ENCODE data around the gene TRIM16.
"Not testable (repeated sequence)": the region's sequence is repeated elsewhere in the genome, so short reads cannot be mapped to it uniquely, and the experiment has no call there.

TRIM16 gene

DNA sequence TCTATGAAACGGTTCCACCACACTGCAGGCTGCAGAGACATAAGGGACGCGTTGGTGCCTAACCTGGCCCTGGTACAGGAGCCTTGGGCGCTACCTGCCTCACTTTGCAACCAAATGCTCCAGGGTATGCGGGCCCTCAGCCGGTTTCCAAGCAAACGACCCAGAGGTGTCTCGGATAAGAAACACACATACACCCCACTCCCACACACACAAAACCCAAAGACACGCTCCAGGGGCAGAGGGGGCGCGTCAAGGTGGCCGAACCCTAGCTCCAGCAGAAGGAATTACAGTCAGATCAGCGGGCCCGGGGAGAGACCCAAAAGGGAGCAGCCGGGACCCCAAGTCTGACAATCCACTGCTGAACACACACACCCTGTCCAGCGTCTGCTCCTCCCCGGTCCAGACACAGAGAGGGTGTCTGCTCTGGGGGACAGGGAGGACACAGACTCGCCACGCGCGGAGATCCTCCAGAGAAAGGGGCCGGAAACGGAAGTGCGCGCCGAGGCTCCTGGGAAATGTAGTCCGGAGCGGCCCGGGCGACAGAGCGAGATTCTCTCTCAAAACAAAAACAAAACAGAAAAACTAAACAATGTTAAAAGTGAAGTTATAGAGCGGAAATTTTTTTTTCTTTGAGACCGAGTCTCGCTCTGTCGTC, at the start of gene TRIM16:
Gene TRIM16 (minus strand): TSS at position 488 of the 655 bp plus-strand sequence. CDS start 32,702 bp downstream, outside the sequence.
- H3K4me3 Mint-ChIP-seq: peak within 1 kb of the TSS; percentile 91 to 95 (median 93)
- peak within 1 kb of the TSS; percentile 70 to 88 (median 83) for H3K27ac Mint-ChIP-seq
- not testable (repeated sequence) for H3K36me3 Mint-ChIP-seq (ENCODE audit: low read depth)

DNA sequence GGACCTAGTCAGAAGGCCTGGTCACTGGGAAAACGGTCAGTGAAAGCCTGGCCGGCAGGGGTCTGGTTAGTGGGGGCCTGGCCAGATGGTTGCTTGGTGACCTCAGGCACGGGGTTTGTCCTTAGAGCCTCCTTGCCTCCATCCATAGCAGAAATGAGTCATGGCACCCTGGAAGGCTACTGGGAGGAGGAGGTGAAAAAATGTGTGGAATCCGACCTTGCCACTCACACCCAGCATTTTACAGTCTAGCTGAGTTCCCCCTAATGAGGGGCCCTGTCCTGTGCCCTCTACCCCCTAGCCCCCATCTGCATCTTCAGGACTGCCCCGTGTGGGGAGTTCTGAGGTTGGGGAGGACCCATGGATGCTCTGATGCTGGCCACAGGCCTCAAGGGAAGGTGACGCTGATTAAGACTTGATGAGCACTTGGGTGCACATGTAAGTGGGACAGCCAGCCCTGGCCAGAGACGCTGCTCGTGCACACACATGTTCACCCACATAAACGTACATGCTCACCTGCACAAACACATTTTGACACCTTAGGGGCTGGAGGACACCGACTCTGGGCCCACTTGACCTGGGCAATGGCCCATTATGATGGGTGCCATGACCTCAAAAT, 49.2 kb upstream of the TRIM16 start:
- not testable (repeated sequence) for H3K9me3 Mint-ChIP-seq; H3K27me3 Mint-ChIP-seq (ENCODE audit: low read depth); H3K36me3 Mint-ChIP-seq (ENCODE audit: low read depth); H3K4me1 Mint-ChIP-seq; H3K4me3 Mint-ChIP-seq; H3K27ac Mint-ChIP-seq

More for the DNA sequence above, at the start of gene TRIM16:
- not testable (repeated sequence) for H3K27me3 Mint-ChIP-seq (ENCODE audit: low read depth); H3K9me3 Mint-ChIP-seq
- TF ChIP-seq, protein P1, sequence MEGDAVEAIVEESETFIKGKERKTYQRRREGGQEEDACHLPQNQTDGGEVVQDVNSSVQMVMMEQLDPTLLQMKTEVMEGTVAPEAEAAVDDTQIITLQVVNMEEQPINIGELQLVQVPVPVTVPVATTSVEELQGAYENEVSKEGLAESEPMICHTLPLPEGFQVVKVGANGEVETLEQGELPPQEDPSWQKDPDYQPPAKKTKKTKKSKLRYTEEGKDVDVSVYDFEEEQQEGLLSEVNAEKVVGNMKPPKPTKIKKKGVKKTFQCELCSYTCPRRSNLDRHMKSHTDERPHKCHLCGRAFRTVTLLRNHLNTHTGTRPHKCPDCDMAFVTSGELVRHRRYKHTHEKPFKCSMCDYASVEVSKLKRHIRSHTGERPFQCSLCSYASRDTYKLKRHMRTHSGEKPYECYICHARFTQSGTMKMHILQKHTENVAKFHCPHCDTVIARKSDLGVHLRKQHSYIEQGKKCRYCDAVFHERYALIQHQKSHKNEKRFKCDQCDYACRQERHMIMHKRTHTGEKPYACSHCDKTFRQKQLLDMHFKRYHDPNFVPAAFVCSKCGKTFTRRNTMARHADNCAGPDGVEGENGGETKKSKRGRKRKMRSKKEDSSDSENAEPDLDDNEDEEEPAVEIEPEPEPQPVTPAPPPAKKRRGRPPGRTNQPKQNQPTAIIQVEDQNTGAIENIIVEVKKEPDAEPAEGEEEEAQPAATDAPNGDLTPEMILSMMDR (IDR thresholded peaks at IDR 0.05; ENCODE audit: unreplicated experiment in 3 of 3): peak; percentile 36 to 51 (median 41)
- peaks cover 20% of the 10 kb centered on the region for H3K4me1 Mint-ChIP-seq

DNA sequence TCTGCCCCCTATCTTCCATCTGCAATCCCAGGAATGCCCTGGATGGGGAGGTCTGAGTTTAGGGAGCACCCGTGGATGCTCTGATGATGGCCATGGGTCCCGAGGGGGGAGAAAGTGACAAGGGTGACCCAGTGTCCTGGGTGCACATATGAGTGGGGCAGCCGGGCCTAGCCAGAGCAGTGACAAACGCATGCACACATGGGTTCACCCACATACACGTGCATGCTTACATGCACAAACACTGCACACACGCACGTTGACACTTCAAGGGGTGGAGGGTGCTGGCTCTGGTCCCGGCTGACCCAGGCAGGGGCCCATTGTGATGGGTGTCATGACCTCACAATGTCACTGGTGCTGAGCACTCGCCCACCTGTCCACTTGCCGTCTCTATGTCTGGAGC, 47.8 kb upstream of the TRIM16 start, which contains the start of gene TBC1D26:
Gene TBC1D26 (plus strand): TSS at position 384 of the 400 bp plus-strand sequence. CDS start 3,066 bp downstream, outside the sequence.
- not testable (repeated sequence) for H3K27ac Mint-ChIP-seq; H3K4me1 Mint-ChIP-seq; H3K9me3 Mint-ChIP-seq; H3K4me3 Mint-ChIP-seq; H3K36me3 Mint-ChIP-seq (ENCODE audit: low read depth); H3K27me3 Mint-ChIP-seq (ENCODE audit: low read depth)

DNA sequence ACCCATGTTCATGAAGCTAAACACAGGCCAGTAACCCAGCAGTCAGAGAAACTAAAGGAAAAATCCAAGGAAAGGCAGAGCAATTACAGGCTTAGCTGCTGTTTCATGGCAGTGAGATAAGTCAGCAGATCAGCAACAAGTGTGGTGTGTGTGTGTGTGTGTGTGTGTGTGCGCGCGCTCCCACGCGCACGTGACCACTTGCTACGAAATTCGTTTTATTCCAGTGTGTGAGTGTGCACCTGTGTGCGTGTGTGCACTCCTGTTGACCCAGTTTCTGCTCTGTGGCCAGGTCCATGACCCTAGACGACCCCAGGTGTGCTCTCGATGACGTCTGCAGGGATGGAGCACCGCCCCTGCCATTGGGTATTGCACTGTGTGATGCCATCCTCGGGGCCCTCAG, 46.4 kb upstream of the TRIM16 start:
- not testable (repeated sequence) for H3K36me3 Mint-ChIP-seq (ENCODE audit: low read depth); H3K9me3 Mint-ChIP-seq; H3K27ac Mint-ChIP-seq; H3K4me3 Mint-ChIP-seq; H3K27me3 Mint-ChIP-seq (ENCODE audit: low read depth); H3K4me1 Mint-ChIP-seq

DNA sequence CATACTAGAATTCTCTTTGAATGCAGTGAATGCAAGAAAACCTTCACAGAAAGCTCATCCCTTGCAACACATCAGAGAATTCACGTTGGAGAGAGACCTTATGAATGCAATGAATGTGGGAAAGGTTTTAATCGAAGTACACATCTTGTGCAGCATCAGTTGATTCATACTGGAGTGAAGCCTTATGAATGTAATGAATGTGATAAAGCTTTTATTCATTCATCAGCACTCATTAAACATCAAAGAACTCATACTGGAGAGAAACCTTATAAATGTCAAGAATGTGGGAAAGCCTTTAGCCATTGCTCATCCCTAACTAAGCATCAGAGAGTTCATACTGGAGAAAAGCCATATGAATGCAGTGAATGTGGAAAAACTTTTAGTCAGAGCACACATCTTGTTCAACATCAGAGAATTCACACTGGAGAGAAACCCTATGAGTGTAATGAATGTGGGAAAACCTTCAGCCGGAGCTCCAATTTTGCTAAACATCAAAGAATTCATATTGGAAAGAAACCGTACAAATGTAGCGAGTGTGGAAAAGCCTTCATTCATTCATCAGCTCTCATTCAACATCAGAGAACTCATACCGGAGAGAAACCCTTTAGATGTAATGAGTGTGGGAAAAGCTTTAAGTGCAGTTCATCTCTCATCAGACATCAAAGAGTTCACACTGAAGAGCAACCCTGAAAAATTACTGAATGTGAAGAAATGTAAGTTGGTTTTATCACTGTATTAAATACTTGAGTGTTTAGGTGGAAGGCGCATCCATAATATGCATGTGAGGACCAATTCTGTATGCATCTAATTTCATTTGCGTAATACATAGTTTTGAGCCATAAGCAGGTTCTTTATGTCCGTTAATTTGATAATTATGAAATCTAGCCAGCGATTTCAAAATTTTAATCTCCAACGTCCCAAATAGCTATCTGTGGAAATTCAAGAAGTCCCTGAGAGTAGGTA, 32.8 kb upstream of the TRIM16 start:
- H3K4me1 Mint-ChIP-seq; H3K4me3 Mint-ChIP-seq; H3K27me3 Mint-ChIP-seq (ENCODE audit: low read depth); H3K27ac Mint-ChIP-seq: not testable (repeated sequence)
- Mint-ChIP-seq H3K36me3 (ENCODE audit: low read depth) (peaks cover 92% of the 10 kb centered on the region), H3K9me3 (peaks cover 51% of the 10 kb centered on the region)

DNA sequence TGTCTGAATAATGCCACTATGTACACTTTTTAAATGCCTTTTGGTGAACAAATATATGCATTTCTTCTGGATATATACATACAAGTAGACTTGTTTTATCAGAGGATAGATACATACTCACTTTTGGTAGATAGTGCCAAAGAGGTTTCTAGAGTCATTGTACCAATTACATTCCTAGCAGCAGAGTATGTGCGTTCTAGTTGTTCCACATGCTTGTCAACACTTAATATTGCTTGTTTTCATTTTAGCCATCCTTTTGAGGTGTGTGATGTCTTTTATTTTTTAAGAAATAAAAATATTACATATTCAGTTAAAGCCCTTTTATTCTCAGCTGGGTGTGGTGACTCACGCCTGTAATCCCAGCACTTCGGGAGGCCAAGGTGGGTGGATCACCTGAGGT, 24.8 kb upstream of the TRIM16 start:
- not testable (repeated sequence) for H3K4me1 Mint-ChIP-seq; H3K4me3 Mint-ChIP-seq; H3K27ac Mint-ChIP-seq; H3K27me3 Mint-ChIP-seq (ENCODE audit: low read depth)
- Mint-ChIP-seq H3K36me3 (ENCODE audit: low read depth) (peaks cover 95% of the 10 kb centered on the region), H3K9me3 (peaks cover 51% of the 10 kb centered on the region)

DNA sequence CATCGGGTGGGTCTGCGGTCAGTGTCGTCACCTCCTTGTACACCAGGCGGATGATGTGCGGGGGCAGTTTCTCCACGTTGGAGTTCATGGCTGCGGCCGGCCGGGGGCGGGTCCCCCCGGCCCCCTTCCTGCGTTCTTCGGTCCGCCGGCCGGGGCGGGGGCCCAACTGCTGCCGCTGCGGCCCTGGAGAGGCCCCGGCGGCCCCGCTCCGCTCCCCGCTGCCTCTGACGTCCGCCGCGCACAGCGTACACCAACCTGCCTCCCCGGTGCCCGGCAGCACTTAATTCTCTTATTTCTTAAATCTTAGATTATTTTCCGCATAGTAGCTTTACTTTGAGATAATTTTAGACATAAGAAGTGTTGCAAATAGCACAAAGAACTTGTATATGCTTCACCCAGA, 20.7 kb upstream of the TRIM16 start:
- not testable (repeated sequence) for H3K27ac Mint-ChIP-seq; H3K27me3 Mint-ChIP-seq (ENCODE audit: low read depth); H3K4me1 Mint-ChIP-seq; H3K4me3 Mint-ChIP-seq
- Mint-ChIP-seq H3K9me3 (peaks cover 41% of the 10 kb centered on the region), H3K36me3 (ENCODE audit: low read depth) (peaks cover 86% of the 10 kb centered on the region)

DNA sequence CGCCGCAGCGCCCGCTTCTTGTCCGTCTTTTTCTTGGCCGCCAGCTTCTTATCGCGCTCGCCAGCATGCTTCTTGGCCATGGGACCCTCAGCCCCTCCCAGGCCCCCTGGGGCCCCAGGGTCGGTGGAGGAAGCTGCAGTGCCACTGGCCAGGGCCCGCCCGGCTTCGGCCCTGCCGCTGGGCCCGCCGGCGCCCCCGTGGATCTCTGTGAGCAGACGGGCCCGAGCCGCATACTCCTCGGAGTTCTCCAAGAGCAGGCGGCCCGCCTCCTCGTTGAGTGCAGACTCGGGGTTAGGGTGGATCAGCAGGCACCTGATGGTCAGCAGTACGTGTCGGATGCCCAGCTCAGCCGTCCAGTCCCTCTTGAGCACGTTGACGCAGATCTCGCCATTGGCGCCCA, 20.1 kb upstream of the TRIM16 start:
- H3K9me3 Mint-ChIP-seq: peaks cover 41% of the 10 kb centered on the region
- not testable (repeated sequence) for H3K27ac Mint-ChIP-seq; H3K27me3 Mint-ChIP-seq (ENCODE audit: low read depth); H3K4me1 Mint-ChIP-seq; H3K4me3 Mint-ChIP-seq
- H3K36me3 Mint-ChIP-seq (ENCODE audit: low read depth): peaks cover 84% of the 10 kb centered on the region

DNA sequence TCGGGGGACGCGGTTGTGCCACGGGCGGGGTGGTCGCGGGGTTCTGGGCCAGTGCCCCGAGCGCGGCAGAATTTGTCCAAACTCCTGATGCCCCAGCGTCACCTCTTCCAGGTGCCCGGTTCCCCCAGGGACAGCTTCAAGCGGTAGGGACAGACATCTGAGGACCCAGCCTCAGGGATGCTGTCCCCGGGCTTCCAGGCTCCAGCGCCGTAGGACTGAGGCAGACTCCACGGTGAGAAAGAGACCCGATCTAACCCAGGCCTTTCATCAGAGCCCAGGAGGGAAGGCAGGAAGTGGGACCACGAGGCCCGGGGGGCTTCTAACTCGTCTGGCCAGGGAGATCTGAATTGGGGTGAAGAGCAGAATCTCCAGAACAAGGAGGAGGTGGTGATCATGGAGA, 15.8 kb upstream of the TRIM16 start:
- H3K27ac Mint-ChIP-seq: peak overlapping the region; percentile 91 to 93 (median 93)
- H3K4me1 Mint-ChIP-seq; H3K27me3 Mint-ChIP-seq (ENCODE audit: low read depth); H3K9me3 Mint-ChIP-seq: not testable (repeated sequence)
- peaks cover 42% of the 10 kb centered on the region for H3K36me3 Mint-ChIP-seq (ENCODE audit: low read depth)
- H3K4me3 Mint-ChIP-seq: peak overlapping the region; percentile 86 to 93 (median 89)

DNA sequence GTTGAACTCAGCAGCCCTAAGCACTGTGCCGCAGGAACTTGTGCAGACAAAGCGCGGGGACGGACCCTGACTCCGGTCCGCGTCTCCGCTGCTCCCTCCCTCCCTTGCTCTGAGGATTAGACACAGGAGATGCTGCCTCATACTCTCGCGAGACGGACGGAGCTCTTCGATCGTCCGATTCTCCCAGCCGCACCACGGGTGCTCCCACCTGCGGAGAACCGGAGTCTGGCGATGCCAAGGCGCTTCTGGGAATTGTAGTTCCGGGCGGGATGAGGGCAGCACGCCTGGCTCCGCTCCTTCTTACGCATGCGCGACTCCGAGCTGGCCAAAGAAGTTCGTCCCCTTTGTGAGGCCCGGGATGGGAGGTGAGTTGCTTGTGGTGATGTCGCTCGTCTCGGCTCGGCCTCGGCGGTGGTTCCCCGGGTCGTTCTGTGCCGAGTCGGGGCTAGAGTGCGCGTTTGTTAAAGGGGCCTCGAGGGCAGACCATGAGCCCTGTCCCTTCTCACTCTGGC, 15.4 kb upstream of the TRIM16 start, which contains the start of gene ZNF286A:
Gene ZNF286A (plus strand): TSS at position 340 of the 512 bp plus-strand sequence. CDS start 578 bp downstream, outside the sequence.
- Mint-ChIP-seq H3K27ac (peak within 1 kb of the TSS; percentile 91 to 93 (median 93)), H3K4me3 (peak within 1 kb of the TSS; percentile 86 to 93 (median 89)), H3K36me3 (ENCODE audit: low read depth) (peaks cover 38% of the 10 kb centered on the region)
- not testable (repeated sequence) for H3K4me1 Mint-ChIP-seq; H3K9me3 Mint-ChIP-seq; H3K27me3 Mint-ChIP-seq (ENCODE audit: low read depth)

DNA sequence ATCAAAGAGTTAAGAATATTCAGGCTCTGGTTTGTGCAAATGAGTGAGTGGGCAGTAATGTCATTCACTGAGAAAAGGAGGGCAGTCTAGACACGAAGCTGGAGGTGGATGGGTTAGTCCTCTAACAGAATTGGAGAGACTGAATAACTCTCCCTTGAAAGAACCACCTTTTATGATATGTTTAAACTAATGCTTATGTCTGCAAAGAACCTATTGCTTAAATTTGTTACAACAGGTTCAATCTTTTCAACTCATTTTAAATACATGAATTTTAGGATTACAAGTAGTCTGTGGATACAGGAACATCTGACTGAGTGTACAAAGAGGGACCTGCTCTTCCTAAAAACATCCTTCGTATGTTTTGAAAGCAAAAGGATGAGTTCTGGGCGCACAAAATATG, 14.9 kb upstream of the TRIM16 start:
- H3K27ac Mint-ChIP-seq: peak overlapping the region; percentile 91 to 93 (median 93)
- H3K4me1 Mint-ChIP-seq; H3K27me3 Mint-ChIP-seq (ENCODE audit: low read depth); H3K9me3 Mint-ChIP-seq: not testable (repeated sequence)
- H3K4me3 Mint-ChIP-seq: peak overlapping the region; percentile 86 to 93 (median 89)
- H3K36me3 Mint-ChIP-seq (ENCODE audit: low read depth): peaks cover 35% of the 10 kb centered on the region

DNA sequence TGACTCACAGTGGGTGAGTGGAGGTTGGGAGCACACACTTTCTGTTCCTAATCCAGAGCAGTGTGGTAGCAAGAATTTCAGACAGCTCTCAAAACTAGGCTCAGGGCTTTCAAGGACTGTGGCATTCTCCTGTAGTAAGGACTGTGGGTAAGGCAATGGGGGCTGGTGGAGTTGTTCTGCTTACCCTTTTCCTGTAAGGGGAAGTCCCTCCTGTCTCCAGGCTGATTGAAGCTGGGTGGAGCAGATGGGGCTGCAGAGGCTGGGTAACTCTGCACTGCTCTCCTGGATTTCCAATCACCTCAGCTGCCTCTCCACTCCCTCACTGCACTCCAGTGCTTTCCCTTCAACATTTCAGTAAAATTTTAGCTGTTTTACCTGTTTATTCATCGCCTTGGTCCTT, 3.4 kb upstream of the TRIM16 start:
- H3K27ac Mint-ChIP-seq; H3K27me3 Mint-ChIP-seq (ENCODE audit: low read depth); H3K36me3 Mint-ChIP-seq (ENCODE audit: low read depth); H3K9me3 Mint-ChIP-seq: not testable (repeated sequence)
- H3K4me1 Mint-ChIP-seq: peaks cover 16% of the 10 kb centered on the region
- H3K4me3 Mint-ChIP-seq: peak overlapping the region; percentile 50 to 73 (median 55)

DNA sequence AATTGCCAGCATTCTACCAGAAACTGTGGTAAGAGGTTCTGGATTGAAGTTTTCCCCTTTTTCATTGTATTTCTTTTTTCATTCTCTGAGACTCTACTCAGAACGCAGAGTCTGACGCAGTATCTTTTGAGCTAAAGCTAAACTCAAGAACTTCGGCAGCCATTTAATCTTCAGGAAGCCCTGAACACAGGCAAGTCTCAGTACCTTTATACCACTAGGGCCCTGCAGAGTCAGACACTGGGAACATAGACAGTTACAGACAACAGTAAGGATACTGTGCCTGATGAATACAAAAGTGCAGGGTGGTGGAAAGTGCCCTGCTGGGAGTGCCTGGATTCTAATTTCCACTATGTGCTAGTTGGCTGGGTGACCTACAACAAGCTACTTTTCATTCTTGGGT, 976 bp downstream of the TRIM16 start:
- not testable (repeated sequence) for H3K27me3 Mint-ChIP-seq (ENCODE audit: low read depth); H3K27ac Mint-ChIP-seq; H3K9me3 Mint-ChIP-seq
- peaks cover 20% of the 10 kb centered on the region for H3K4me1 Mint-ChIP-seq
- H3K36me3 Mint-ChIP-seq (ENCODE audit: low read depth): peaks cover 13% of the 10 kb centered on the region
- H3K4me3 Mint-ChIP-seq: peak overlapping the region; percentile 91 to 95 (median 93)

Measured in nephron (organoid).